Astrocyte (in vitro differentiated cells and primary cell): ENCODE data around the gene LTBP3. TPM values are rescaled to one million over a fixed set of nuclear protein-coding genes. Genes with fewer than 3 reads are reported as not detected.

Experiments used
- DNase-seq: peaks from one replicate; pipeline ENCODE4 v3.0.0-alpha.2; 2010; ENCODE audit warnings: low read depth
- FAIRE-seq: peaks from 2 replicates; lab custom pipeline; 2011; peaks lifted over from hg19 to GRCh38; lab: Jason Lieb, UNC
- H2AFZ ChIP-seq: 2 replicates; pipeline ENCODE4 v1.6.0; 2012; ENCODE audit warnings: low read depth, low read length, inconsistent platforms
- H3K27ac ChIP-seq: 2 replicates; pipeline ENCODE4 v1.5.1; 2011; ENCODE audit warnings: low read depth, low read length, inconsistent platforms
- H3K27me3 ChIP-seq: 2 replicates; pipeline ENCODE4 v1.6.0; 2011; ENCODE audit warnings: low read length, inconsistent platforms; ENCODE audit not compliant: insufficient read depth
- H3K36me3 ChIP-seq: 2 replicates; pipeline ENCODE4 v1.5.1; 2011; ENCODE audit warnings: low read length, inconsistent platforms; ENCODE audit not compliant: insufficient read depth
- H3K4me1 ChIP-seq: 2 replicates; pipeline ENCODE4 v1.5.1; 2011; ENCODE audit warnings: low read length, inconsistent platforms; ENCODE audit not compliant: insufficient read depth
- H3K4me2 ChIP-seq: 2 replicates; pipeline ENCODE4 v1.6.0; 2012; ENCODE audit warnings: low read length, inconsistent platforms
- H3K4me3 ChIP-seq: 2 replicates; pipeline ENCODE4 v1.5.1; 2011; ENCODE audit warnings: low read depth, mild to moderate bottlenecking, low read length, inconsistent platforms; ENCODE audit not compliant: insufficient read depth
- H3K79me2 ChIP-seq: 2 replicates; pipeline ENCODE4 v1.6.0; 2012; ENCODE audit warnings: mild to moderate bottlenecking, low read length, inconsistent platforms; ENCODE audit not compliant: insufficient read depth
- H3K9ac ChIP-seq: 2 replicates; pipeline ENCODE4 v1.6.0; 2012; ENCODE audit warnings: mild to moderate bottlenecking, low read length, inconsistent platforms
- H3K9me3 ChIP-seq: 2 replicates; pipeline ENCODE4 v1.5.1; 2012; ENCODE audit warnings: low read depth, mild to moderate bottlenecking, low read length, inconsistent platforms; ENCODE audit not compliant: insufficient read depth
- H4K20me1 ChIP-seq: 2 replicates; pipeline ENCODE4 v1.6.0; 2012; ENCODE audit warnings: low read length, inconsistent platforms; ENCODE audit not compliant: insufficient read depth
- H3K27ac Mint-ChIP-seq: one replicate; pipeline ENCODE4 v1.8.0; 2021; ENCODE audit warnings: mild to moderate bottlenecking, mixed read lengths; ENCODE audit not compliant: unreplicated experiment
- H3K27me3 Mint-ChIP-seq: one replicate; pipeline ENCODE4 v1.8.0; 2021; ENCODE audit warnings: low read depth, mixed read lengths; ENCODE audit not compliant: unreplicated experiment
- H3K36me3 Mint-ChIP-seq: one replicate; pipeline ENCODE4 v1.8.0; 2021; ENCODE audit warnings: low read depth, mixed read lengths; ENCODE audit not compliant: unreplicated experiment
- H3K4me1 Mint-ChIP-seq: one replicate; pipeline ENCODE4 v1.8.0; 2021; ENCODE audit warnings: low read depth, mixed read lengths; ENCODE audit not compliant: unreplicated experiment
- H3K4me3 Mint-ChIP-seq: one replicate; pipeline ENCODE4 v1.8.0; 2021; ENCODE audit warnings: mild to moderate bottlenecking, moderate library complexity, mixed read lengths; ENCODE audit not compliant: unreplicated experiment
- H3K9me3 Mint-ChIP-seq: one replicate; pipeline ENCODE4 v1.8.0; 2021; ENCODE audit warnings: mild to moderate bottlenecking, mixed read lengths; ENCODE audit not compliant: unreplicated experiment
- EZH2 ChIP-seq: IDR thresholded peaks from 2 replicates; pipeline ENCODE4 v1.6.1; 2012; ENCODE audit warnings: mild to moderate bottlenecking, low read length, inconsistent platforms; ENCODE audit not compliant: insufficient read depth
- total RNA-seq: library from RNA; stranded (reverse); gene quantifications from 2 replicates; pipeline ENCODE4 v1.2.1, GENCODE V29; 2021
- TF ChIP-seq, protein P1 (sequence below): IDR thresholded peaks from 2 replicates; pipeline ENCODE4 v1.5.1; 2011; ENCODE audit warnings: low read depth, mild to moderate bottlenecking, inconsistent platforms, low read length, moderate library complexity; ENCODE audit not compliant: insufficient read depth

The LTBP3 gene
- total RNA-seq, 1 donor from 2014 or later = 33.2 TPM

DNA sequence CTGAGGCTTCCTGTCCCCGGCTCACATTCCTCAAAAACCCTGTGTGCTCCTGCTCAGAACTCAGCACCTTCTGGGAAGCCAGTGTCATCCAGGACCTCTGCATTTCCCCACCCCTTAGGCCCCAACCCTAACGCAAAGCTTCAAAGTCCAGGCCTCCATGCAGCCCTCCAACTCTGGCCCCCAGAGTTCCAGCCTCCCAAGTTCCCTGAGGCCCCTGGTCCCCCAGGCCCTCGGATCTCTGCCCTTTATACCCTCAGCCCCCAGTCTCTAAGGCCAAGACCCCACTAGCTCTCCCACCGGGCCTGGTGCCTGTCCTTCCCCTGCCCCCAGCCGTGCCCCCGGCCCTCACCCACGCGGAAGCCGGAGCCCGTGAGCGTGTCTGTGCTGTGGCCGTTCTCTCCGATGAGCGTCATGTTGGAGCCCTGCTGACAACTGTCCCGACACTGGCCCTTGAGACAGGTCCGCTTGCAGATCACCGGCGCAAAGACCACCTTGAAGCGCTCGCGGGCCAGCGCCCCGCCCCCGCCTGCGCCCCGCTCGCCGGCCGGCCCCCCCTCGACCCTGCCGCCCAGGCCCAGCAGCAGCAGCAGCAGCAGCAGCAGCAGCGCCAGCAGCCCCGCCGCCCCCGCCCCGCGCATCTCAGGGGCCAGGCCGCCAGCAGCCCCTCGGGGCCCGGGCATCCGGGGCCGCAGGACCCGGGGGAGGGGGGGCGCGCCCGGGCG is 718 bp downstream of the LTBP3 start:
- peak overlapping the region; percentile 90 for H3K27ac Mint-ChIP-seq
- Histone ChIP-seq H3K36me3 (peaks cover 2% of the 10 kb centered on the region), H3K27me3 (no peaks in the 10 kb centered on the region), H4K20me1 (peaks cover 31% of the 10 kb centered on the region), H3K9me3 (no peaks in the 10 kb centered on the region), H3K79me2 (peaks cover 37% of the 10 kb centered on the region), H3K4me2 (peak overlapping the region; percentile 94), H3K4me1 (peaks cover 67% of the 10 kb centered on the region), H3K27ac (peak overlapping the region; percentile 55), H2AFZ (no peak overlapping the region), H3K4me3 (peak overlapping the region; percentile 58), H3K9ac (peak overlapping the region; percentile 84)
- TF ChIP-seq, protein P1, sequence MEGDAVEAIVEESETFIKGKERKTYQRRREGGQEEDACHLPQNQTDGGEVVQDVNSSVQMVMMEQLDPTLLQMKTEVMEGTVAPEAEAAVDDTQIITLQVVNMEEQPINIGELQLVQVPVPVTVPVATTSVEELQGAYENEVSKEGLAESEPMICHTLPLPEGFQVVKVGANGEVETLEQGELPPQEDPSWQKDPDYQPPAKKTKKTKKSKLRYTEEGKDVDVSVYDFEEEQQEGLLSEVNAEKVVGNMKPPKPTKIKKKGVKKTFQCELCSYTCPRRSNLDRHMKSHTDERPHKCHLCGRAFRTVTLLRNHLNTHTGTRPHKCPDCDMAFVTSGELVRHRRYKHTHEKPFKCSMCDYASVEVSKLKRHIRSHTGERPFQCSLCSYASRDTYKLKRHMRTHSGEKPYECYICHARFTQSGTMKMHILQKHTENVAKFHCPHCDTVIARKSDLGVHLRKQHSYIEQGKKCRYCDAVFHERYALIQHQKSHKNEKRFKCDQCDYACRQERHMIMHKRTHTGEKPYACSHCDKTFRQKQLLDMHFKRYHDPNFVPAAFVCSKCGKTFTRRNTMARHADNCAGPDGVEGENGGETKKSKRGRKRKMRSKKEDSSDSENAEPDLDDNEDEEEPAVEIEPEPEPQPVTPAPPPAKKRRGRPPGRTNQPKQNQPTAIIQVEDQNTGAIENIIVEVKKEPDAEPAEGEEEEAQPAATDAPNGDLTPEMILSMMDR = no peak
- no peak for TF ChIP-seq EZH2
- H3K9me3 Mint-ChIP-seq = no peaks in the 10 kb centered on the region
- H3K4me1 Mint-ChIP-seq = peaks cover 30% of the 10 kb centered on the region
- FAIRE-seq (no peak), DNase-seq (no peak)
- H3K36me3 Mint-ChIP-seq = peaks cover 4% of the 10 kb centered on the region
- H3K27me3 Mint-ChIP-seq = peaks cover 11% of the 10 kb centered on the region
- H3K4me3 Mint-ChIP-seq = peak overlapping the region; percentile 83

DNA sequence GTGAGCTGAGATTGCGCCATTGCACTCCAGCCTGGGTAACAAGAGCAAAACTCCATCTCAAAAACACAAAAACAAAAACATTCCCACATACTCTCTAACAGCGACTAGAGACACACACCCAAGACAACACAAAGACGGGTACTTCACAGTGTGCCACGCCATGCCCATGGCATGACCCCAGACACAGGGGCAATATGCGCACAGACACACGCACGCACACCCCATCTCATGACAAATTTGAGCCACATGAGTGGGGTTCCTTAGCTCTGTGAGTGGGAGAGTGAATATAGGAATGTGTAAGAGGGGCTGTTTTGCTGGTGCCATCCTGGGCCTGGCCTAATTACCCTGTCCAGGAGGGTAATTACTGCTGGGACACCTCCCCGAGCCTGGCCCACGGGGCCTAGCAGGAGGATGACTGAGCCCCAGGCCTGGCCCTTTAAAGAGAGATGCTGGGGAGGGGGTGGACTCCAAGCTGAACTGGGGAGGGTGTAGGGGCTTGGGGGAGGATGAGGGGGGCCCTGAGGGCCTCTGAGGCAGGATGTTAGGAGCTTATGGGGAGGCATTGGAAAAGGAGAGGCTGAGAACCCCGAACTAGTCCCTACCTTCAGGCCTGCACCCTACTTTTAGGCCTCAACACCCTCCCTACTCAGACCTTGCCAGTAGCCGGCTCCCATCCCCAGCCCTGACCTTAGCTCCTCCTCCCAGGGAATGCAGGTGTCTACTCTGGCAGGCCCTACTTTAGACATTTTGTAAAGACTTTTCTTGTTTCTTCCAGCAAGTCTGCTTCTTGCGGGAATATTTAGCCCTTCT is 1.5 kb downstream of the LTBP3 start:
- Mint-ChIP-seq H3K4me1 (peaks cover 29% of the 10 kb centered on the region), H3K4me3 (peak overlapping the region; percentile 83), H3K36me3 (peaks cover 7% of the 10 kb centered on the region), H3K9me3 (peaks cover 1% of the 10 kb centered on the region), H3K27ac (peak overlapping the region; percentile 90), H3K27me3 (peaks cover 16% of the 10 kb centered on the region)
- peak overlapping the region; percentile 58 for H3K4me3 ChIP-seq
- no peaks in the 10 kb centered on the region for H3K27me3 ChIP-seq
- no peak for TF ChIP-seq EZH2
- TF ChIP-seq, protein P1 = no peak
- peak overlapping the region; percentile 55 for H3K27ac ChIP-seq
- peak overlapping the region; percentile 94 for H3K4me2 ChIP-seq
- peaks cover 67% of the 10 kb centered on the region for H3K4me1 ChIP-seq
- peaks cover 5% of the 10 kb centered on the region for H3K36me3 ChIP-seq
- H4K20me1 ChIP-seq = peaks cover 39% of the 10 kb centered on the region
- DNase-seq (no peak), FAIRE-seq (no peak)
- no peaks in the 10 kb centered on the region for H3K9me3 ChIP-seq
- no peak overlapping the region for H2AFZ ChIP-seq
- peaks cover 37% of the 10 kb centered on the region for H3K79me2 ChIP-seq
- peak overlapping the region; percentile 84 for H3K9ac ChIP-seq
